H9 (cell line): Measurements from ENCODE around the gene LPP. TPM values are rescaled to one million over a fixed set of nuclear protein-coding genes. Genes with fewer than 3 reads are reported as not detected.

Source experiments
- DNase-seq: peaks from one replicate; pipeline ENCODE4 v3.0.0-alpha.2; 2017
- H2AFZ ChIP-seq: one replicate; pipeline ENCODE4 v1.6.1; 2013; ENCODE audit warnings: mild to moderate bottlenecking, low read length, control low read depth, moderate library complexity
- H2AK5ac ChIP-seq: 2 replicates; pipeline ENCODE4 v1.6.1; 2013; ENCODE audit warnings: low read length, control low read depth, mixed read lengths; ENCODE audit not compliant: insufficient read length
- H2BK120ac ChIP-seq: one replicate; pipeline ENCODE4 v1.6.1; 2013; ENCODE audit warnings: low read depth, mild to moderate bottlenecking, low read length, control low read depth, inconsistent platforms; ENCODE audit not compliant: poor library complexity, severe bottlenecking
- H2BK12ac ChIP-seq: 2 replicates; pipeline ENCODE4 v1.6.1; 2013; ENCODE audit warnings: low read length, control low read depth, mixed read lengths, low read depth; ENCODE audit not compliant: insufficient read length
- H2BK15ac ChIP-seq: 2 replicates; pipeline ENCODE4 v1.6.1; 2013; ENCODE audit warnings: low read depth, low read length, control low read depth
- H2BK20ac ChIP-seq: one replicate; pipeline ENCODE4 v1.6.1; 2013; ENCODE audit warnings: low read depth, mild to moderate bottlenecking, low read length, control low read depth, inconsistent platforms; ENCODE audit not compliant: poor library complexity, severe bottlenecking
- H2BK5ac ChIP-seq: 2 replicates; pipeline ENCODE4 v1.6.1; 2013; ENCODE audit warnings: low read length, control low read depth, mixed read lengths; ENCODE audit not compliant: insufficient read length
- H3K14ac ChIP-seq: 2 replicates; pipeline ENCODE4 v1.6.1; 2013; ENCODE audit warnings: low read length, control low read depth; ENCODE audit not compliant: insufficient read depth
- H3K18ac ChIP-seq: 2 replicates; pipeline ENCODE4 v1.6.1; 2013; ENCODE audit warnings: low read depth, mild to moderate bottlenecking, mixed read lengths, low read length, control low read depth; ENCODE audit not compliant: insufficient read length
- H3K23ac ChIP-seq: 2 replicates; pipeline ENCODE4 v1.6.1; 2013; ENCODE audit warnings: low read length, control low read depth, mixed read lengths, low read depth; ENCODE audit not compliant: insufficient read length
- H3K23me2 ChIP-seq: 2 replicates; pipeline ENCODE4 v1.6.1; 2013; ENCODE audit warnings: low read depth, mild to moderate bottlenecking, mixed read lengths, low read length, control low read depth; ENCODE audit not compliant: insufficient read length, poor library complexity, severe bottlenecking
- H3K27ac ChIP-seq: 2 replicates; pipeline ENCODE4 v1.5.1; 2013; ENCODE audit warnings: low read length, control low read depth, mixed read lengths, low read depth; ENCODE audit not compliant: insufficient read length
- H3K27me3 ChIP-seq: 2 replicates; pipeline ENCODE4 v1.6.1; 2013; ENCODE audit warnings: low read length, control low read depth, inconsistent platforms; ENCODE audit not compliant: insufficient read depth
- H3K4ac ChIP-seq: 2 replicates; pipeline ENCODE4 v1.6.1; 2013; ENCODE audit warnings: low read depth, mild to moderate bottlenecking, control low read depth, inconsistent platforms, low read length, moderate library complexity
- H3K4me1 ChIP-seq: 2 replicates; pipeline ENCODE4 v1.6.1; 2013; ENCODE audit warnings: low read length, control low read depth, inconsistent platforms; ENCODE audit not compliant: insufficient read depth
- H3K4me2 ChIP-seq: 2 replicates; pipeline ENCODE4 v1.6.1; 2013; ENCODE audit warnings: low read length, control low read depth, mixed read lengths; ENCODE audit not compliant: insufficient read length, insufficient read depth
- H3K56ac ChIP-seq: 2 replicates; pipeline ENCODE4 v1.6.1; 2013; ENCODE audit warnings: low read depth, mild to moderate bottlenecking, mixed read lengths, low read length, control low read depth; ENCODE audit not compliant: insufficient read length
- H3K79me1 ChIP-seq: 2 replicates; pipeline ENCODE4 v1.6.1; 2013; ENCODE audit warnings: low read depth, mild to moderate bottlenecking, moderate library complexity, low read length, control low read depth, inconsistent platforms; ENCODE audit not compliant: insufficient read depth, poor library complexity, severe bottlenecking
- H3K79me2 ChIP-seq: 2 replicates; pipeline ENCODE4 v1.6.1; 2013; ENCODE audit warnings: low read length, control low read depth, inconsistent platforms; ENCODE audit not compliant: insufficient read depth
- H3K9ac ChIP-seq: 2 replicates; pipeline ENCODE4 v1.6.1; 2013; ENCODE audit warnings: low read length, control low read depth, mixed read lengths; ENCODE audit not compliant: insufficient read length; ENCODE audit errors: extremely low read depth
- H3K9me3 ChIP-seq: one replicate; pipeline ENCODE4 v1.6.1; 2013; ENCODE audit warnings: low read depth, low read length, inconsistent platforms; ENCODE audit not compliant: control insufficient read depth
- H3T11ph ChIP-seq: one replicate; pipeline ENCODE4 v1.6.1; 2013; ENCODE audit warnings: mild to moderate bottlenecking, low read length, control low read depth, inconsistent platforms
- H4K20me1 ChIP-seq: one replicate; pipeline ENCODE4 v1.6.1; 2013; ENCODE audit not compliant: control insufficient read depth, insufficient read length, insufficient read depth
- H4K5ac ChIP-seq: 2 replicates; pipeline ENCODE4 v1.6.1; 2013; ENCODE audit warnings: low read depth, mild to moderate bottlenecking, mixed read lengths, low read length, control low read depth; ENCODE audit not compliant: insufficient read length
- H4K8ac ChIP-seq: replicated peaks from 2 replicates; pipeline ENCODE4 v1.6.1; 2013; ENCODE audit warnings: low read length, control low read depth, mixed read lengths, low read depth; ENCODE audit not compliant: insufficient read length
- H4K91ac ChIP-seq: 2 replicates; pipeline ENCODE4 v1.6.1; 2013; ENCODE audit warnings: low read depth, mild to moderate bottlenecking, moderate library complexity, mixed read lengths, low read length, control low read depth; ENCODE audit not compliant: insufficient read length
- H3K27ac Mint-ChIP-seq, 3 experiments: 2 replicates in 2 of 3; 3 replicates in 1 of 3; pipeline ENCODE4 v1.8.0; 2020 to 2021; ENCODE audit warnings: mixed read lengths in 3 of 3, mild to moderate bottlenecking in 1 of 3, moderate library complexity in 1 of 3
- H3K27me3 Mint-ChIP-seq: 2 replicates; pipeline ENCODE4 v1.8.0; 2021; ENCODE audit warnings: low read depth, mild to moderate bottlenecking, moderate library complexity, mixed read lengths
- H3K36me3 Mint-ChIP-seq, 3 experiments: 2 replicates in 2 of 3; 3 replicates in 1 of 3; pipeline ENCODE4 v1.8.0; 2020 to 2021; ENCODE audit warnings: low read depth in 3 of 3, mixed read lengths in 3 of 3; ENCODE audit not compliant: insufficient read depth in 1 of 3
- H3K4me1 Mint-ChIP-seq, 2 experiments: 2 replicates each; pipeline ENCODE4 v1.8.0; 2020; ENCODE audit warnings: mixed read lengths in 2 of 2
- H3K4me3 Mint-ChIP-seq, 2 experiments: 2 replicates in 1 of 2; 3 replicates in 1 of 2; pipeline ENCODE4 v1.8.0; 2020 to 2021; ENCODE audit warnings: mild to moderate bottlenecking in 2 of 2, mixed read lengths in 2 of 2, moderate library complexity in 1 of 2
- H3K9me3 Mint-ChIP-seq, 2 experiments: 2 replicates in 1 of 2; 3 replicates in 1 of 2; pipeline ENCODE4 v1.8.0; 2020; ENCODE audit warnings: mild to moderate bottlenecking in 2 of 2, mixed read lengths in 2 of 2, moderate library complexity in 1 of 2
- CTCF ChIP-seq: fragments of 200-600 bp; sonication (generic); conservative IDR thresholded peaks from 3 replicates; pipeline ENCODE4 v1.8.0; 2021; ENCODE audit warnings: antibody characterized with exemption, mild to moderate bottlenecking
- WGBS: extraction: QIAGEN DNeasy Blood & Tissue Kit; methylation state at CpG from one replicate; pipeline ENCODE4 v1.1.7; 2013; ENCODE audit warnings: missing lambda C conversion rate, low lambda C conversion rate, mixed read lengths; ENCODE audit not compliant: insufficient read length; ENCODE audit errors: extremely low coverage; 5-methylcytosine and 5-hydroxymethylcytosine counted together
- total RNA-seq: library from RNA; stranded (reverse); gene quantifications from 2 replicates; pipeline ENCODE4 v1.2.1, GENCODE V29; 2021

LPP gene
- total RNA-seq, 1 experiment from 2014 or later = 64.6 TPM

DNA sequence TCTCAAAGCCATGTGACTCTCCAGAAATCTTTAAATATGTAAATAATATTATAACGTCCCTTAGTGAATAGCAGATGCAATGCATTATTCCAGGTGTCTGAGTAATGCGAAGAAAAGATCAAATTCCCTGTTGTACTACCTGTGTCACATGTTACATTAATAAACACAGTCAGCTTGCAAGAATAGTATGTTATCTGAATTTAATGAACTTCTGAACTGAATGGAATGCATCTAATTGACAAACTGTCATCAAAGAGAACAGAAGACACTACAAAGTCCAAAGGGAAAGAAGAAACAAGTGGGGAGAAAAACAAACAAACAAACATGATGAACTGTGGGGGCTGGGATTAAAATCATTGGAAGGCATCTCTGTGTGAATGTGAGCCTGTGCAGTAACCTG is 508.8 kb downstream of the LPP start:
- Histone ChIP-seq H3K27me3 (no peaks in the 10 kb centered on the region), H2BK5ac (no peak overlapping the region), H4K91ac (no peak overlapping the region), H2AFZ (no peak overlapping the region), H2BK120ac (no peak overlapping the region), H3K18ac (no peak overlapping the region), H3K4me1 (no peaks in the 10 kb centered on the region), H3K56ac (no peak overlapping the region), H3K79me2 (no peaks in the 10 kb centered on the region), H3K79me1 (no peaks in the 10 kb centered on the region), H3K14ac (no peak overlapping the region), H3K23me2 (no peaks in the 10 kb centered on the region), H3K23ac (no peak overlapping the region), H2BK12ac (no peak overlapping the region), H2AK5ac (no peak overlapping the region), H3K9ac (no peak overlapping the region), H3K4me2 (no peak overlapping the region), H4K5ac (no peak overlapping the region), H3K27ac (no peak overlapping the region), H4K8ac (no peak overlapping the region), H3K4ac (no peak overlapping the region), H2BK20ac (no peak overlapping the region), H4K20me1 (no peaks in the 10 kb centered on the region), H3K9me3 (no peaks in the 10 kb centered on the region), H3T11ph (no peak overlapping the region), H2BK15ac (no peak overlapping the region)
- H3K27ac Mint-ChIP-seq = no peak overlapping the region
- H3K36me3 Mint-ChIP-seq = no peaks in the 10 kb centered on the region
- no peak overlapping the region for H3K4me3 Mint-ChIP-seq
- no peak for DNase-seq
- peaks cover 0 to 3% of the 10 kb centered on the region in 2 experiments; a peak in 1 of 4 replicates for H3K4me1 Mint-ChIP-seq
- H3K9me3 Mint-ChIP-seq = no peaks in the 10 kb centered on the region
- no peaks in the 10 kb centered on the region for H3K27me3 Mint-ChIP-seq
- no peak for TF ChIP-seq CTCF
- WGBS = no CpG with 5 or more reads among the region's 2 CpGs
